HG03066 (cell line): Measurements from ENCODE around the gene AFTPH.

Source experiments
- ATAC-seq: cut with Tn5 transposase; IDR thresholded peaks from one replicate; pipeline ENCODE4 v1.9.1; 2021; ENCODE audit warnings: low read depth; ENCODE audit not compliant: unreplicated experiment

The AFTPH gene

GRCh38 chr2:64537991-64538390, 13.9 kb downstream of the AFTPH start:
- ATAC-seq = no peak

- no peak for ATAC-seq
These were observed 14.8 kb downstream of the AFTPH start for GRCh38 chr2:64538764-64539433.

- ATAC-seq = no peak
These were observed 16.5 kb downstream of the AFTPH start for GRCh38 chr2:64540615-64541014.

GRCh38 chr2:64541547-64541946, 17.4 kb downstream of the AFTPH start:
- no peak for ATAC-seq

- ATAC-seq = no peak
These were observed 18.2 kb downstream of the AFTPH start for GRCh38 chr2:64542071-64543007.

- no peak for ATAC-seq
These were observed 19.0 kb downstream of the AFTPH start for GRCh38 chr2:64543008-64543697.

- no peak for ATAC-seq
These were observed 24.6 kb downstream of the AFTPH start for GRCh38 chr2:64548761-64549160.

GRCh38 chr2:64550042-64550441, 25.9 kb downstream of the AFTPH start:
- no peak for ATAC-seq

GRCh38 chr2:64551851-64552250, 27.7 kb downstream of the AFTPH start:
- no peak for ATAC-seq

GRCh38 chr2:64554117-64554516, 30.0 kb downstream of the AFTPH start:
- no peak for ATAC-seq

- no peak for ATAC-seq
These were observed 34.4 kb downstream of the AFTPH start for GRCh38 chr2:64558445-64559081.

GRCh38 chr2:64562148-64562784, 38.1 kb downstream of the AFTPH start:
- ATAC-seq = no peak

GRCh38 chr2:64563436-64563938, 39.4 kb downstream of the AFTPH start:
- no peak for ATAC-seq

- no peak for ATAC-seq
These were observed 42.0 kb downstream of the AFTPH start for GRCh38 chr2:64565949-64566710.

GRCh38 chr2:64567473-64567872, 43.3 kb downstream of the AFTPH start:
- ATAC-seq = no peak

GRCh38 chr2:64568836-64569235, 44.7 kb downstream of the AFTPH start:
- ATAC-seq = no peak

- no peak for ATAC-seq
These were observed 50.7 kb downstream of the AFTPH start for GRCh38 chr2:64574871-64575270.

- no peak for ATAC-seq
These were observed 56.9 kb downstream of the AFTPH start for GRCh38 chr2:64581018-64581417.

- no peak for ATAC-seq
These were observed 57.8 kb downstream of the AFTPH start for GRCh38 chr2:64581777-64582539.
